CD4-positive, alpha-beta T cell treated with Interleukin-4 for 4 hours (primary cell): ENCODE results near the gene MAFF.

Source experiments
- DNase-seq: peaks from one replicate; pipeline ENCODE4 v3.0.0-alpha.2; 2020

The MAFF gene

GRCh38 chr22:38205261-38206128 lies 3.7 kb downstream of the MAFF start:
- no peak for DNase-seq

DNA sequence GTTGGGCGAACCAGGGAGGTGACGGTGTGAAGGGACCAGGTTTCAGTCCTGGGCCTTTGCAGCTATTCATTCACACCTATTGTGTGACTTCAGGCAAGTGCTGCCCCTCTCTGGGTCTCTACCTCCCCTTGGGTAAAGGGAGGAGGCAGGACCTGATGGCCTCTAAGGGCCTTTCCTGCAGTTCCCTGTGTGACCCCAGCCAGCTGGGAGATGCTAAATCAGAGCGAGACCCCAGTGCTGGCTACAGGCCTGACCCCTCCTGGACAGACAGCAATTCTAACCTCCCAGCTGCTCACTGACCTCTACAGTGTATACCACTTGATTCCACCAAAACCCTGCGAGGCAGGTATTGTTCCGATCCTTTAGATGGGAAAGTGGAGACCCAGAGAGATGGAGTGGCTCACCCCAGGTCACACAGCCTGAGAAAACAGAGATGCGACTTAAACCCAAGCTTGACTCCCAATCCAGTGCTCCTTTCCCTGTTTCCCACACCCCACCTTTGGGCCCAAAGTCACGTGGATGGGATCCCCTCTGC lies 6.2 kb downstream of the MAFF start:
- DNase-seq = no peak

GRCh38 chr22:38208551-38208968 lies 6.8 kb downstream of the MAFF start:
- no peak for DNase-seq

DNA sequence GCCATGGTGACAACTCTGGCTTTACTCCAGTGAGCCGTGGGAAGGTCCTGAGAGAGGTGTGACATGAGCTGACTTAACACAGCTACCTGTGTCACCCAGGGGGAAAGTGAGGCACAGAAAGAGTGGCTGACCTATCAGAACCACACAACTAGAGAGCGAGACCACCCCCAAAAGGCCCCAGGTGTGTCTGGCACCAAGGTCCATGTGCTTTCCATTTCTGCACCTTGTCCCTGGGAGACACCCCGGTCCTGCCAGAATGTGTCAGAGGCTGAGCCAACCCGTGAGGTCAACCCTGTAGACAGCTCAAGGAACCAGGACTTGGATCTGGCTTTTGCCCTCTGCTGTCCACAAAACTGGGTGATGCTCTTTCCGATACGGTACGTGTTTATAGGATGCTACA lies 9.8 kb downstream of the MAFF start:
- DNase-seq = no peak

GRCh38 chr22:38212442-38212841 lies 10.6 kb downstream of the MAFF start:
- DNase-seq = no peak

GRCh38 chr22:38213319-38213989 lies 11.7 kb downstream of the MAFF start:
- DNase-seq = no peak

GRCh38 chr22:38213990-38214301 lies 12.2 kb downstream of the MAFF start:
- no peak for DNase-seq

GRCh38 chr22:38214302-38215056 lies 12.7 kb downstream of the MAFF start:
- DNase-seq = peak; percentile 82

GRCh38 chr22:38215156-38216038 lies 13.6 kb downstream of the MAFF start:
- no peak for DNase-seq

DNA sequence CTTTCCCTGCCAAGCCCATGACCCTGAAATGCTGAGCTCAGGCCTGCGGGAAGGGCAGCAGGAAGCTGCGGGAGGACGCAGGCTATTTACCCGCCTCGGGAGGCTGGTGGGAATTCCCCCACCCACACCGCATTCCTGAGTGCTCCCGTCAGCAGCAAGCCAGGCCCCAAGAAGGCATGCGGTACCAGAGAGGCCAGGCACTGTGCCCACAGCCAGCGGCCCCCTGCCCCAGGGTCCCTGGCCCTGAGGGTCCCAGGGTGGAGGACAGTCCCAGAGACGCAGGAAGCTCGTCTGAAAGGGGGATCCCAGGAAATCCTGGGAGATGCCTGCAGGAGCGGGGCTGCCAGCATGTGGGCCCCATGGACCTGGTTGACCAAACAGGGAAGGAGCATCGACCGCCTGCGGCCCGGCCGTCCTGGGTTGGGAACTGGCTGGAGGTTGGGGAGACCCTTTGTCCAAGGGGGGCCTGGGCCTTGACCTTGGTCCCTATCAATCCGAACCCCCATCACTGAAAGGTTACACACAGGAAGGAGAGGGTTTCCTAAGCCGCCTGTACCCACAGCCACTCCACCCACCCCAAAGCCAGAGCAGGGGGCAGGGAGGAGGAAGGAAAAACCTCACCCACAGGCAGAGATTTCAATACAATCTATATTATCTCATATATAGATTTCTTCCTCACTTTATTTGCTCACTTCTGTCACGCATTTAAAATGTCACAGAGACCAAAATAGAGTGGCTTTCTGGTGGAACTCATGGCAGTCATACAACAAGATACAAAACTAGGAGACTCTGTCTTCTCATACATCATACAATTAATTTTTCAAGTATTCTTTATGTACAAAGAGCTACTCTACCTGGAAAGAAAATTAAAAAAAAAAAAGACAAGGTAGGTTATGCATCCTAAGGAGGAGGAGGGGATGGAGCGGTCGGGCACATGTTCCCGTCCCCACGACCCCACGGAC lies 17.1 kb downstream of the MAFF start:
- DNase-seq = peak; percentile 34

DNA sequence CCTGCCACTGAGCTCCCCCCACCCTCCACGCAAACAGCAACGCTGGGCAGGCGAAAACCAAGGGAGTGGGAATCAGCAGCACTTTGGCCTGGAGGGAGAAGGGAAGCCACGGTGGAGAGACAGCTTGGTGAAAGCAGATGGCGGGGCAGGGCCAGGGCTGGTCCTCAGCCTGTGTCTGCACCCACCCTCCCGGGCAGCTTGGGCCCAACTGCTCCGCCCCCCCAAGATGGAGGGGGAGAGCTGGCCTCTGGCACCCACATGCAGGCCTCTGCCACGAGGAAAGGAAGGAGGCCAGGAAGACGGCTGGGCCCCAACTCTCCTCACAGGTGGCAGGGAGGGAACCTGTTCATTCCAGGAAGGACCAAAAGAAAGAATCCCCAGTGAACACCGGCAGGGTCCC lies 17.8 kb downstream of the MAFF start:
- no peak for DNase-seq

- no peak for DNase-seq
Observed at GRCh38 chr22:38220163-38220562, 18.4 kb downstream of the MAFF start.

DNA sequence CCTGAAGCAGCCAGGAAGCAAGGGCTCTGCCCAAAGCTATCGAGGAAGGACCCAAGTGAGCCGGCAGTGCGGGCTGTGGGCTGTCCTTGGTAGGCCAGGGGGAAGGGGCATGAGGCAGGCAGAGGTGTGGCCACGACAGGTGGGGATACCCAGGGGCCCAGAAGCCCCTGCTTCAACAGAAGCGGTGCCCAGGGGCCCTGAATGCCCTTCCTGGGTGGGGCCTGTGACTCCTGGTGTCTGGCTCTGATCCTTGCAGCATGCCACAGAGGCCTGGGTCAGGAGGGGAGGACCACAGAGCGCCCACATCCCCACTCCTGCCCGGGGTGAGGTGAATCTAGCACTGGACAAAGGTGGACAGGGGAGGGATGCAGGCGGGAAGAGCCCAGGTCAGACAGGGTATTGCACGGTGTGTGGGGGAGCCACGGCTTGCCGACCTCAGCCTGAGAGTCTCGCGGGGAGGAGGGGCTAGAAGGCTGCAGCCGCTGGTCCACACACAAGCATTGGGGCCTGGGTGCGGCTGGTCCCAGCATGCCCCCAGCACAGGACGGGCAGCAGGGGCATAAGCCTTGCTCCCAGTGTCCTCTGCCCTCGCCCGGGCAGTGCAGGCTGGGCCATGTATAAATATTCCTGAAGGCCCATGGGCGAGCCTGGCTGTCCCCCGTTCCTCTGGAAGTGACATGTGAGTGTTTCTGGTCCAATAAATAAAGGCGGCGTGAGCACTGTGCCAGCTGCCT lies 19.0 kb downstream of the MAFF start:
- DNase-seq = no peak

- no peak for DNase-seq
Observed at GRCh38 chr22:38221407-38221806, 19.6 kb downstream of the MAFF start.

GRCh38 chr22:38221908-38222796 lies 20.4 kb downstream of the MAFF start:
- DNase-seq = no peak

DNA sequence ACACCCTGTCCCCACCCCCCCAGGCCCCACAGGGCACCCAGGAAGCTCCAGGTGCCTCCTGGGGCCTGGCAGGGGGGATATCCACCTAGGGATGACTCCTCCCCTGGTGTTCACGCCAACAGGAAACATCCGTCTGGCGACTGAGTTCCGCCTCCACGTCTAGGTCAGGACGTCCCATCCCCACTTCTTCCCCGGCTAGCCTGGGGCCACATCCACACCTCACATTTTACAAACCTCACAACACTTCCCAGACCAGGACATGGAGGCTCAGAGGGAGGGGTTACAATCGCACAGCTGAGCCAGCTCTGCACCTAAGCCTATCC lies 21.0 kb downstream of the MAFF start:
- DNase-seq = no peak

- DNase-seq = no peak
Observed at GRCh38 chr22:38223289-38223960, 21.6 kb downstream of the MAFF start.

DNA sequence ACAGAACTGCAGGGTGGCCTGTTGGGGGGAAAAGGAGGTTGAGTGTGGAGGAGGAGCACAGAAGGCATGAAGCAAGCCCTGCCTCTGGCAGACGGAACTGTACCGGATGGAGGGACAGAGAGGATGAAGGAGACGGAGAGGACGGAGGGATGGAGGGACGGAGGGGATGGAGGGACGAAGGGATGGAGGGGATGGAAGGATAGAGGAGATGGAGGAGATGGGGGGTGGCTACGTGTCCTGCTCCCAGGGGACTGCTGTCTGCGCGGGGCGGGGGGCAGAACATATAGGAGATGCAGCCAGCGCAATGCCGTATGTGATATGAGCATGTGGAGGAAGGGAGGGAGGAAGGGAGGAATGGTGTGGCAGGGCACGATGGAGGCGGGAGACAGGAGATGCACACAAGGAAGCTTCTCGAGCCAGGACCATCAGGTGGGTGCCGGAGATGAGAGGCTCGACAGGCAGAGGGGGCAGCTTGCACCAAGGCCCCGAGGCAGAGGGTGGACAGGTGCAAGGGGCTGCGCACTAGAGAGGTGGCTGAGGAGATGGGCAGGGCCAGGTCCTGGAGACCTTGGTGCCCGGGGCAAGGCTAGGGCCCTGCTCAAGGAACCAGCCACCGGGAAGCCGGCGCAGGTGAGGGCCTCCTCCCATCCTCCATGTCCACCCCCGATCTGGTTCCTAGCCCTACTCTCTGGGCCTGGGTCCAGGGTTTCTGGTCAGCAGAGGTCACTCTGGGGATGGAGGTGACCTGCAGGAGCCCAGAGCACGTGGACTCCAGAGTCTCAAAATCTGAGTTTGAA lies 25.3 kb downstream of the MAFF start:
- no peak for DNase-seq
